K562 (cell line): ENCODE results near the gene ILK. TPM values are rescaled to one million over a fixed set of nuclear protein-coding genes. Genes with fewer than 3 reads are reported as not detected.
A peak's percentile ranks its signal among the peaks of the same experiment; 100 is the strongest.

Source experiments
- BRCA1 ChIP-seq, 2 experiments: fragments of 450-650 bp in 1 of 2; sonication (generic) in 1 of 2; formaldehyde crosslinking in 1 of 2; IDR thresholded peaks; 2 replicates each; pipeline versions ENCODE4 v1.5.0 to v1.6.1; 2017 to 2020; ENCODE audit warnings: mild to moderate bottlenecking in 1 of 2, missing genetic modification reagents in 1 of 2
- FOXP1 ChIP-seq: sonication (generic); formaldehyde crosslinking; IDR thresholded peaks from 2 replicates; pipeline ENCODE4 v1.8.0; 2022; ENCODE audit warnings: mild to moderate bottlenecking, missing genetic modification reagents
- GATA2 ChIP-seq: sonication (generic); formaldehyde crosslinking; IDR thresholded peaks from 2 replicates; pipeline ENCODE4 v1.4.0; 2020; ENCODE audit warnings: mild to moderate bottlenecking, missing genetic modification reagents
- KLF13 ChIP-seq: fragments of 450-650 bp; IDR thresholded peaks from 2 replicates; pipeline ENCODE4 v1.6.1; 2016; ENCODE audit warnings: missing genetic modification characterization, low read depth, mild to moderate bottlenecking, missing compliant biosample characterization, moderate library complexity, borderline replicate concordance
- MTA2 ChIP-seq: fragments of 450-650 bp; IDR thresholded peaks from 2 replicates; pipeline ENCODE4 v1.6.1; 2016; ENCODE audit warnings: low read depth
- MYNN ChIP-seq, 2 experiments: sonication (generic); formaldehyde crosslinking in 1 of 2; IDR thresholded peaks; 2 replicates each; pipeline versions ENCODE4 v1.5.0 to v1.6.1; 2016 to 2020; ENCODE audit warnings: antibody characterized with exemption in 1 of 2, missing genetic modification reagents in 1 of 2
- PHTF2 ChIP-seq: fragments of 250-450 bp; sonication (Bioruptor Pico); IDR thresholded peaks from 2 replicates; pipeline ENCODE4 v1.5.0; 2021; ENCODE audit warnings: mild to moderate bottlenecking
- PPARD ChIP-seq: fragments of 250-450 bp; sonication (Bioruptor Pico); IDR thresholded peaks from 2 replicates; pipeline ENCODE4 v1.8.0; 2022; ENCODE audit warnings: inconsistent platforms, mild to moderate bottlenecking, moderate library complexity
- RNF2 ChIP-seq: sonication (generic); IDR thresholded peaks from 2 replicates; pipeline ENCODE4 v1.6.1; 2016
- SMAD1 ChIP-seq: fragments of 150-350 bp; IDR thresholded peaks from 2 replicates; pipeline ENCODE4 v1.6.1; 2014; ENCODE audit warnings: low read length, low read depth; ENCODE audit not compliant: partially characterized antibody
- polyA plus RNA-seq, 8 experiments: library from polyadenylated mRNA; depleted of rRNA in 4 of 8; stranded (reverse) in 5 of 8; unstranded in 3 of 8; fragments of >200 nt; fragmentation: Nextera tagmentation in 2 of 8; fragmentation: Illumina TruSeq in 1 of 8; extraction: Ambion mirVana in 2 of 8; extraction: Trizol in 1 of 8; gene quantifications; 2 replicates each; pipeline versions ENCODE4 v1.2.1 to v1.2.3, GENCODE V29; 2011 to 2014; ENCODE audit warnings: inconsistent platforms in 1 of 8, missing spikeins in 1 of 8
- total RNA-seq, 7 experiments: library from RNA; depleted of rRNA in 6 of 7; stranded (reverse); fragments of >200 nt in 6 of 7; fragmentation: Illumina TruSeq in 2 of 7; extraction: Trizol in 2 of 7; gene quantifications; 2 replicates each; pipeline versions ENCODE4 v1.2.1 to v1.2.3, GENCODE V29; 2011 to 2021; ENCODE audit warnings: low replicate concordance in 1 of 7
- TF ChIP-seq, protein P1 (sequence below): fragments of 450-650 bp; IDR thresholded peaks from 2 replicates; pipeline ENCODE4 v1.6.1; 2016; ENCODE audit warnings: low read depth, mild to moderate bottlenecking, moderate library complexity
- TF ChIP-seq, protein P2 (sequence below): fragments of 450-650 bp; IDR thresholded peaks from 2 replicates; pipeline ENCODE4 v1.7.1; 2018; ENCODE audit warnings: mild to moderate bottlenecking, low read depth; ENCODE audit not compliant: partially characterized antibody
- TF ChIP-seq, protein P3 (sequence below): fragments of 450-650 bp; IDR thresholded peaks from 2 replicates; pipeline ENCODE4 v1.6.1; 2016; ENCODE audit warnings: mild to moderate bottlenecking, moderate library complexity

ILK gene
- total and polyA plus RNA-seq, 9 of the 15 experiments (the other 6 are each of a cell fraction or from before 2014, with no cell fraction given), result 43.3 to 95.9 (median 58.9) TPM

DNA sequence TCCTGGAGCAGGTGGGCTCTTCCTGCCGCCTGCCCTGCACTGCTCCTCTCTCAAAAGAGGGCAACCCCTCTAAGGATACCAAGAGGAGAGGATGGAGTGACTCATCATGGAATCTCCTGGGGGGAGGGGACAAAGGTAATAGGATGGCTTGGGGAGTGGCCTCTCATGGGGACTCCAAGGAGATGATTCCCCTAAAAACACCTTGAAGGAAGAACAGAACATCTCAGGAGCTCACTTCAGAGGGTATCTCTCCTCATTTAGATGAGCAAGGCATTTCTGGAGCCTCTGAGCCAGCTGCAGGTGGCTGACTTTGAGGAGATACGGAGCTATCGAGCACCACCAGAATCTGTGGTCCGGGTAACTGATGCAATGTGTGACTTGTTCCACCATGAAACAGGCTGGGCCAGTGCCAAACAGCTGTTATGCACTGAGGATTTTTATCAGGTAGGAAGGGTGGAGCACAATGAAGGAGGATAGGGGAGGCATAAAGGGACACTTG lies 40.4 kb upstream of the ILK start (continued):
- TF ChIP-seq, protein P1, sequence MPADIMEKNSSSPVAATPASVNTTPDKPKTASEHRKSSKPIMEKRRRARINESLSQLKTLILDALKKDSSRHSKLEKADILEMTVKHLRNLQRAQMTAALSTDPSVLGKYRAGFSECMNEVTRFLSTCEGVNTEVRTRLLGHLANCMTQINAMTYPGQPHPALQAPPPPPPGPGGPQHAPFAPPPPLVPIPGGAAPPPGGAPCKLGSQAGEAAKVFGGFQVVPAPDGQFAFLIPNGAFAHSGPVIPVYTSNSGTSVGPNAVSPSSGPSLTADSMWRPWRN, result peak; percentile 63; the same call in 1 of the 2 replicates
- peak; percentile 87 for TF ChIP-seq MTA2
- TF ChIP-seq, protein P2, sequence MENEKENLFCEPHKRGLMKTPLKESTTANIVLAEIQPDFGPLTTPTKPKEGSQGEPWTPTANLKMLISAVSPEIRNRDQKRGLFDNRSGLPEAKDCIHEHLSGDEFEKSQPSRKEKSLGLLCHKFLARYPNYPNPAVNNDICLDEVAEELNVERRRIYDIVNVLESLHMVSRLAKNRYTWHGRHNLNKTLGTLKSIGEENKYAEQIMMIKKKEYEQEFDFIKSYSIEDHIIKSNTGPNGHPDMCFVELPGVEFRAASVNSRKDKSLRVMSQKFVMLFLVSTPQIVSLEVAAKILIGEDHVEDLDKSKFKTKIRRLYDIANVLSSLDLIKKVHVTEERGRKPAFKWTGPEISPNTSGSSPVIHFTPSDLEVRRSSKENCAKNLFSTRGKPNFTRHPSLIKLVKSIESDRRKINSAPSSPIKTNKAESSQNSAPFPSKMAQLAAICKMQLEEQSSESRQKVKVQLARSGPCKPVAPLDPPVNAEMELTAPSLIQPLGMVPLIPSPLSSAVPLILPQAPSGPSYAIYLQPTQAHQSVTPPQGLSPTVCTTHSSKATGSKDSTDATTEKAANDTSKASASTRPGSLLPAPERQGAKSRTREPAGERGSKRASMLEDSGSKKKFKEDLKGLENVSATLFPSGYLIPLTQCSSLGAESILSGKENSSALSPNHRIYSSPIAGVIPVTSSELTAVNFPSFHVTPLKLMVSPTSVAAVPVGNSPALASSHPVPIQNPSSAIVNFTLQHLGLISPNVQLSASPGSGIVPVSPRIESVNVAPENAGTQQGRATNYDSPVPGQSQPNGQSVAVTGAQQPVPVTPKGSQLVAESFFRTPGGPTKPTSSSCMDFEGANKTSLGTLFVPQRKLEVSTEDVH, result peak; percentile 34
- peak; percentile 60; the same call in 1 of the 2 replicates for TF ChIP-seq RNF2
- no peak for TF ChIP-seq PPARD (CRISPR knock-in tag)
- peak; percentile 82 for TF ChIP-seq MYNN (IDR thresholded peaks at IDR 0.05)
- no peak for TF ChIP-seq MYNN (CRISPR knock-in tag; IDR thresholded peaks at IDR 0.05)
- peak; percentile 79 for TF ChIP-seq GATA2 (CRISPR knock-in tag)
- TF ChIP-seq, protein P3, sequence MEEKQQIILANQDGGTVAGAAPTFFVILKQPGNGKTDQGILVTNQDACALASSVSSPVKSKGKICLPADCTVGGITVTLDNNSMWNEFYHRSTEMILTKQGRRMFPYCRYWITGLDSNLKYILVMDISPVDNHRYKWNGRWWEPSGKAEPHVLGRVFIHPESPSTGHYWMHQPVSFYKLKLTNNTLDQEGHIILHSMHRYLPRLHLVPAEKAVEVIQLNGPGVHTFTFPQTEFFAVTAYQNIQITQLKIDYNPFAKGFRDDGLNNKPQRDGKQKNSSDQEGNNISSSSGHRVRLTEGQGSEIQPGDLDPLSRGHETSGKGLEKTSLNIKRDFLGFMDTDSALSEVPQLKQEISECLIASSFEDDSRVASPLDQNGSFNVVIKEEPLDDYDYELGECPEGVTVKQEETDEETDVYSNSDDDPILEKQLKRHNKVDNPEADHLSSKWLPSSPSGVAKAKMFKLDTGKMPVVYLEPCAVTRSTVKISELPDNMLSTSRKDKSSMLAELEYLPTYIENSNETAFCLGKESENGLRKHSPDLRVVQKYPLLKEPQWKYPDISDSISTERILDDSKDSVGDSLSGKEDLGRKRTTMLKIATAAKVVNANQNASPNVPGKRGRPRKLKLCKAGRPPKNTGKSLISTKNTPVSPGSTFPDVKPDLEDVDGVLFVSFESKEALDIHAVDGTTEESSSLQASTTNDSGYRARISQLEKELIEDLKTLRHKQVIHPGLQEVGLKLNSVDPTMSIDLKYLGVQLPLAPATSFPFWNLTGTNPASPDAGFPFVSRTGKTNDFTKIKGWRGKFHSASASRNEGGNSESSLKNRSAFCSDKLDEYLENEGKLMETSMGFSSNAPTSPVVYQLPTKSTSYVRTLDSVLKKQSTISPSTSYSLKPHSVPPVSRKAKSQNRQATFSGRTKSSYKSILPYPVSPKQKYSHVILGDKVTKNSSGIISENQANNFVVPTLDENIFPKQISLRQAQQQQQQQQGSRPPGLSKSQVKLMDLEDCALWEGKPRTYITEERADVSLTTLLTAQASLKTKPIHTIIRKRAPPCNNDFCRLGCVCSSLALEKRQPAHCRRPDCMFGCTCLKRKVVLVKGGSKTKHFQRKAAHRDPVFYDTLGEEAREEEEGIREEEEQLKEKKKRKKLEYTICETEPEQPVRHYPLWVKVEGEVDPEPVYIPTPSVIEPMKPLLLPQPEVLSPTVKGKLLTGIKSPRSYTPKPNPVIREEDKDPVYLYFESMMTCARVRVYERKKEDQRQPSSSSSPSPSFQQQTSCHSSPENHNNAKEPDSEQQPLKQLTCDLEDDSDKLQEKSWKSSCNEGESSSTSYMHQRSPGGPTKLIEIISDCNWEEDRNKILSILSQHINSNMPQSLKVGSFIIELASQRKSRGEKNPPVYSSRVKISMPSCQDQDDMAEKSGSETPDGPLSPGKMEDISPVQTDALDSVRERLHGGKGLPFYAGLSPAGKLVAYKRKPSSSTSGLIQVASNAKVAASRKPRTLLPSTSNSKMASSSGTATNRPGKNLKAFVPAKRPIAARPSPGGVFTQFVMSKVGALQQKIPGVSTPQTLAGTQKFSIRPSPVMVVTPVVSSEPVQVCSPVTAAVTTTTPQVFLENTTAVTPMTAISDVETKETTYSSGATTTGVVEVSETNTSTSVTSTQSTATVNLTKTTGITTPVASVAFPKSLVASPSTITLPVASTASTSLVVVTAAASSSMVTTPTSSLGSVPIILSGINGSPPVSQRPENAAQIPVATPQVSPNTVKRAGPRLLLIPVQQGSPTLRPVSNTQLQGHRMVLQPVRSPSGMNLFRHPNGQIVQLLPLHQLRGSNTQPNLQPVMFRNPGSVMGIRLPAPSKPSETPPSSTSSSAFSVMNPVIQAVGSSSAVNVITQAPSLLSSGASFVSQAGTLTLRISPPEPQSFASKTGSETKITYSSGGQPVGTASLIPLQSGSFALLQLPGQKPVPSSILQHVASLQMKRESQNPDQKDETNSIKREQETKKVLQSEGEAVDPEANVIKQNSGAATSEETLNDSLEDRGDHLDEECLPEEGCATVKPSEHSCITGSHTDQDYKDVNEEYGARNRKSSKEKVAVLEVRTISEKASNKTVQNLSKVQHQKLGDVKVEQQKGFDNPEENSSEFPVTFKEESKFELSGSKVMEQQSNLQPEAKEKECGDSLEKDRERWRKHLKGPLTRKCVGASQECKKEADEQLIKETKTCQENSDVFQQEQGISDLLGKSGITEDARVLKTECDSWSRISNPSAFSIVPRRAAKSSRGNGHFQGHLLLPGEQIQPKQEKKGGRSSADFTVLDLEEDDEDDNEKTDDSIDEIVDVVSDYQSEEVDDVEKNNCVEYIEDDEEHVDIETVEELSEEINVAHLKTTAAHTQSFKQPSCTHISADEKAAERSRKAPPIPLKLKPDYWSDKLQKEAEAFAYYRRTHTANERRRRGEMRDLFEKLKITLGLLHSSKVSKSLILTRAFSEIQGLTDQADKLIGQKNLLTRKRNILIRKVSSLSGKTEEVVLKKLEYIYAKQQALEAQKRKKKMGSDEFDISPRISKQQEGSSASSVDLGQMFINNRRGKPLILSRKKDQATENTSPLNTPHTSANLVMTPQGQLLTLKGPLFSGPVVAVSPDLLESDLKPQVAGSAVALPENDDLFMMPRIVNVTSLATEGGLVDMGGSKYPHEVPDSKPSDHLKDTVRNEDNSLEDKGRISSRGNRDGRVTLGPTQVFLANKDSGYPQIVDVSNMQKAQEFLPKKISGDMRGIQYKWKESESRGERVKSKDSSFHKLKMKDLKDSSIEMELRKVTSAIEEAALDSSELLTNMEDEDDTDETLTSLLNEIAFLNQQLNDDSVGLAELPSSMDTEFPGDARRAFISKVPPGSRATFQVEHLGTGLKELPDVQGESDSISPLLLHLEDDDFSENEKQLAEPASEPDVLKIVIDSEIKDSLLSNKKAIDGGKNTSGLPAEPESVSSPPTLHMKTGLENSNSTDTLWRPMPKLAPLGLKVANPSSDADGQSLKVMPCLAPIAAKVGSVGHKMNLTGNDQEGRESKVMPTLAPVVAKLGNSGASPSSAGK, result no peak
- no peak for TF ChIP-seq PHTF2
- TF ChIP-seq FOXP1, result peak; percentile 77; the same call in 1 of the 2 replicates
- TF ChIP-seq SMAD1, result no peak
- TF ChIP-seq KLF13, result no peak
- no peak for TF ChIP-seq BRCA1 (IDR thresholded peaks at IDR 0.05)
- no peak for TF ChIP-seq BRCA1 (CRISPR knock-in tag; IDR thresholded peaks at IDR 0.05)
